T47D (cell line): ENCODE results near the gene TNS4.

Experiments
- DNase-seq, 2 experiments: peaks; one replicate each; pipeline versions ENCODE4 v3.0.0 to v3.0.0-alpha.2; 2011 to 2012; ENCODE audit warnings: low read depth in 1 of 2, low spot score in 1 of 2
- JUND ChIP-seq: IDR thresholded peaks from 2 replicates; pipeline ENCODE4 v1.6.1; 2012; ENCODE audit warnings: low read depth
- in situ Hi-C: cut with HindIII; loops from 2 replicates; pipeline ENCODE4 v1.10.0; 2016; ENCODE audit warnings: low sequenced_read_pairs, low pct_unique_long_range_greater_than_20kb

TNS4 gene

DNA sequence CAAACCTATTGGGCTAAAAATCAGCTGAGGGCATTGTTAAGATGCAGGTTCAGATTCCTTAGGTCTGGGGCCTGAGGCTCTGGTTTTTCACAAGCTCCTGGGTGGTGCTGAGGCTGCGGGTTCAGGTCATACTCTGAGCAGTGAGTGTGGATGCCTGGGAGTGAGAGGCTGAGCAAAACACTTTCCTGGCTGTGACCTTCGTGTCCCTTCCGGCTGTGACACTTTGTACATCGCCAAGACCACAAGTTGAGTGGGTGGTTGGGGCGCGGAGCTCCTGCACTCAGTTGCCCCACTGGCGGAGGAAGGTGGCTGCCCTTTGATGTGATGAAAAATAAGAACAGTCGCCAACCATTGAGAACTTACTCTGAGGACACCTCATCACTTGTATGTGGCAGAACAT, 39.0 kb upstream of the TNS4 start:
- in situ Hi-C loops = no loop called here
- no peak for TF ChIP-seq JUND

DNA sequence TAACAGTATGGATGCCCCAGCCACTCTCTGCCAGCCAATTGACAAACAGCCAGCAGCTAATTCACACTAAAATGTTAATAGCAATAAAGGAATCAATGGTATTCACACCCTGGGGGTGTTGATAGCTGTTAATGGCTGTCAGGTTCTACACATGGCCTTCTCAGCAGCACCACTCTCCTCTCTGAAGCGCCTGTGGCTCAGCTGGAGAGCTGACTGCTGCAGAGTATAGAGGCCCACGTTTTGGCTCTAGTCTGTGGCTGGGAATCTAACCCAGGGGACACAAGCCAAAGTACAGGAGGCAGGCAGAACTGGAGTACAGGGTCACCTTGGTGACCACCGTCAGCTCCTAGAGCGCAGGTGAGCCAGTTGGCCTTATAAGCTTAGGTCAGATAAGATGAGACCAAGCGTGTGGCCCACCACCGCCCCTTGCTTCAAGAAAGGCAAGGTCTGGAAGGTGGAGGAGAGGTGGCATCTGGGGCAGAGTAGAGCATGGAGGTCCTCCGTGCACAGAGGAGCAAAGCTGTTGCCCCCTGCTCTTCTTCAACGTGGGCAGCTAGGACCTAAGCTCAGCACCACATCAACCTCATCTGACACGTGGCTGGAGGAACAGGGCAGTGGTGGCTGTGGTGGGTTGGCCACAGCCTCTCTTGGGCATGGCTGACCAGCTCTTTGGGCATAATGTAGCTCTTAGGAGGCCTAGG, 38.4 kb upstream of the TNS4 start:
- no peak for DNase-seq
- TF ChIP-seq JUND = no peak
- in situ Hi-C loops = no loop called here

More for the DNA sequence above, 39.0 kb upstream of the TNS4 start:
- DNase-seq = no peak

- no peak for TF ChIP-seq JUND
- in situ Hi-C loops = no loop called here
These were observed 37.7 kb upstream of the TNS4 start for GRCh38 chr17:40538936-40539705.

DNA sequence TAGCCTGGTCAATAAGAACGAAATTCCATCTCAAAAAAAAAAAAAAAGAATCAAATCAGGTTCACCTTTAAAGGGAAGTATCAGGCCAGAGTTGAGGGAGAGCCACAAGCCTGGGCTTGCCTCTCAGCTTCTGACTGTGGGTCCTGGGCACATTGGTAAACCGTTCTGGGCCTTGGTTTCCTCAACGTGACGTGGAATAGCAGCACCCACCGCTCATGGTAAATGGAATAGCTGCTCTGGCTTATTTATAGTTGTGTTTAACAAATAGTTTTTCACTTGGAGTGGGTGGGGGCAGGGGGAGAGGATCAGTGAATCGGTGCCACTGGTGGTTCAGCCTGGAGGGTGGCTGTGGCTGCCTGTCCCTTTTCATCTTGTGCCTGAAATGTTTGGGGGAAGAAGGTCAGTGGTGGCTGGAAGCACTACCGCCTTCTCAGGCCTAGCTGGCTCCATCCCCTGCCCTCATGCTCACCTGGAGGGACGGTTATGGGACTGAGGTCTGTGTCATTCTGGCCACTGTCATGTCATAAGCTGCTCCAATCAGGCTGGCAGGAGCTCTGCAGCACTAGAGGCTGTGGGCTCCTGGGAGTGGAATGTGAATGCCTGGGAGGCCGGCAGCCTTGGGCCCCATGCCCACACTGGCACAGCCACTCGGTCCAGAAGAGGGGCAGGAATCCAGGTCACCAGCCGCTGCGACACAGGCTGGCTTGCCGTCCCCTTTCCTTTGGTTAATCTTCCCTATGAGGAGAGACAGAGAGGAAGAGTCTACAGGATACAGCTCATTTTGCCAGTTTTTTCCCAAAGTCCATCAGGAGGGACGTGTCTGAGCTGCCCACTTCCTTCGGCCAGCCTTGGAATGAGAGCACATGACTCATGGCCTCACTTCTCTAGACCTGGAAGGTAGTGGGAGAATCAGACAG, 36.9 kb upstream of the TNS4 start:
- in situ Hi-C loops = no loop called here
- TF ChIP-seq JUND = no peak
- peak in 1 of 2 experiments; percentile 83 for DNase-seq

More at GRCh38 chr17:40538936-40539705, 37.7 kb upstream of the TNS4 start:
- DNase-seq = no peak

DNA sequence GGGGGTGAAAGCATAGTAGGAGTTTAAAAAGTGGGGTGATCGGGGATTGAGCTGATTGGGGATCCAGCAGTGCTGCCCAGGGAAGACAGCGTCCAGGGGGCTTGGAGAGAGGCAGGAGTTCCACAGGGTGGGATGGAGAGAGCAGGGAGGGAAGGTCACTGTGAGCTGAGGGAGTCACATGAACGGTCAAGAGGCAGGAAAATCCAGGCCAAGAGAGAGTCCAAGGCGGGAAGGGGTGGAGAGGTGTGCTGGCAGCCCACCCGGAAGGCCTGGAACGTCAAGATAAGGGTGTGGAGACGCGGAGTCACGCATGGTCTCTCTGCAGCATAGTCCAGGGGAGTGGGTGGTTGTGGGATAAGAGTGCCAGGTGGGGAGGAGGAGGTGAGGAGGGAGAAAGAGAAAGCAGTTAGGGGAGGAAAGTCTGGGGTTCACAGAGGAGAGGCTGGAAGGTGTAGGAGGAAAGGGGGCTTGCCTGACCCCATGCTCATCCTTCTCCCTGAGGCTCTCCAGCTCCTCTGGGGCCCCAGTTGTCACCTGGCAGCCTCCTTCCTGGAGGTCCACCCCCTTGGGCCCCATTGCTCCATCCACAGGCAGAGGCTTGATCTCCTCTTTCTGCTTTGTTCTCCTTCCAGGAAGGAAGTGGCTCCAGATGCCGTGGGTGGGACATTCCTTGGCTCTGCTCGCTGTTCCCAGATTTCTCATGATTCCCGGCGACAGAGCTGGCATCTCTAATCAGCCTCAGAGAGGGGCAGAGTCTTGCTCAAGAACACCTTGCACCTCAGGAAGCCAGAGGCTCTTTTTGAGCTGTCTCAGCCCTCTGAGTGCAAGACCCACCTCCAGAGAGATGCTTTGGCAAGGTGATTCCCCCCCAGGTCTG, 35.1 kb upstream of the TNS4 start:
- TF ChIP-seq JUND = no peak
- DNase-seq = no peak
- in situ Hi-C loops = no loop called here

GRCh38 chr17:40535924-40536294, 34.5 kb upstream of the TNS4 start:
- TF ChIP-seq JUND = no peak
- in situ Hi-C loops = no loop called here
- no peak for DNase-seq

GRCh38 chr17:40535438-40535837, 34.0 kb upstream of the TNS4 start:
- no peak for DNase-seq
- in situ Hi-C loops = no loop called here
- TF ChIP-seq JUND = no peak

- TF ChIP-seq JUND = no peak
- no peak for DNase-seq
- in situ Hi-C loops = no loop called here
These were observed 33.2 kb upstream of the TNS4 start for GRCh38 chr17:40534371-40535189.

- DNase-seq = peak in 1 of 2 experiments; percentile 68
- no peak for TF ChIP-seq JUND
- in situ Hi-C loops = no loop called here
These were observed 32.5 kb upstream of the TNS4 start for GRCh38 chr17:40533896-40534295.

DNA sequence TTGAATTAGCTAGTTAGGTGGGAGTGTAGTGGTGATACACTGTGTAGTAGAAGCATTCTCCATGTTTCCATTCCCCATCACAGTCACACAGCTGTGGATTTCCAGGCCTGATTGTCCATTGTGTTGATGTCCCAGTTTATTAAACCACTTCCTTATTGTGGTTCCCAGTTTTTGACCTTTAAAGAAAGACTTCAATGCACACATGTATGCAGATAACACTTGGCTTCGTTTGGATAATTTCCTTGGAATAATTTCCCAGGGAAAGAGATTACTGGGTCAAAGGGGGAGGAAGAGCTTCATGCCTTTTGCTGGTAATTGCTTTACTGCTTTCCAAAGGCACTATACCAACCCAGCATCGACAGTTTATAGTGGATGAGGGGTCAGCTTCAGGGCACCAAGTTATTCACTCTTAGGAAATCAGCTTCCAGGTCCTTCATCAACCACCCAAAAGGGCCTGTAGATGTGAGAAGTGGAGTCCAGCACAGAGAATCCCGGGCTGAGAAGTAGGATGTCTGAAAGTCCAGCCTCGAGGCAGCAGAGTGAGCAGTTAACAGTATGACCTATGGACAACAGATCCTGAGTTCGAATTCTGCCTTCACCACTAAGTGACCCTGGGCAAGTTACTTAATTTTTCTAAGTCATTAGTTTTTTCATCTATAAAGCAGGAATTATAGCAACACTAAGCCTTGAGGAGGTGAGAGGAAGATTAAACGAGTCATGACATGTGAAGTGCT, 31.3 kb upstream of the TNS4 start:
- DNase-seq = no peak
- in situ Hi-C loops = no loop called here
- TF ChIP-seq JUND = no peak
